Activated CD4-positive, alpha-beta T cell treated with anti-CD3 and anti-CD28 coated beads, Interleukin-2, amount 10 ng/mL, durations not matched to agents 24 days and 14 days (primary cell): ENCODE measurements around the gene ACE. TPM values are rescaled to one million over a fixed set of nuclear protein-coding genes. Genes with fewer than 3 reads are reported as not detected.

Experiments
- DNase-seq: peaks from one replicate; pipeline ENCODE4 v3.0.0; 2022
- H3K27ac Mint-ChIP-seq: one replicate; pipeline ENCODE4 v1.8.0; 2022; ENCODE audit warnings: mild to moderate bottlenecking, mixed read lengths
- H3K27me3 Mint-ChIP-seq: one replicate; pipeline ENCODE4 v1.8.0; 2022; ENCODE audit warnings: mixed read lengths
- H3K36me3 Mint-ChIP-seq: one replicate; pipeline ENCODE4 v1.8.0; 2022; ENCODE audit warnings: low read depth, mild to moderate bottlenecking, mixed read lengths
- H3K4me1 Mint-ChIP-seq: one replicate; pipeline ENCODE4 v1.8.0; 2021; ENCODE audit warnings: mixed read lengths
- H3K4me3 Mint-ChIP-seq: one replicate; pipeline ENCODE4 v1.8.0; 2022; ENCODE audit warnings: mild to moderate bottlenecking, moderate library complexity, mixed read lengths
- H3K9me3 Mint-ChIP-seq: one replicate; pipeline ENCODE4 v1.8.0; 2021; ENCODE audit warnings: mixed read lengths
- intact Hi-C: fragments of 100-400 bp; cut with micrococcal nuclease; formaldehyde crosslinking; loops from one replicate; pipeline ENCODE4 v1.15.1; 2023
- total RNA-seq: library from RNA; stranded (reverse); gene quantifications from 2 replicates; pipeline ENCODE4 v1.2.3, GENCODE V29; 2022

Gene ACE
- total RNA-seq, 1 donor from 2014 or later, result not detected

- Mint-ChIP-seq H3K9me3 (no peaks in the 10 kb centered on the region), H3K36me3 (no peaks in the 10 kb centered on the region), H3K4me1 (peaks cover 2% of the 10 kb centered on the region), H3K27ac (no peak overlapping the region), H3K4me3 (no peak overlapping the region), H3K27me3 (peaks cover 13% of the 10 kb centered on the region)
- intact Hi-C loops, result loop anchor here (1.0 kb wide), 1 partner anchor 46 kb away; no protein-coding TSS in a partner anchor
- no peak for DNase-seq
Observed at GRCh38 chr17:63543822-63544420, 67.1 kb downstream of the ACE start.

GRCh38 chr17:63544467-63545301 is 67.8 kb downstream of the ACE start:
- Mint-ChIP-seq H3K36me3 (no peaks in the 10 kb centered on the region), H3K4me3 (no peak overlapping the region), H3K4me1 (peaks cover 3% of the 10 kb centered on the region), H3K27me3 (peaks cover 6% of the 10 kb centered on the region), H3K27ac (no peak overlapping the region), H3K9me3 (no peaks in the 10 kb centered on the region)
- intact Hi-C loops, result loop anchor here (1.0 kb wide), 1 partner anchor 46 kb away; no protein-coding TSS in a partner anchor
- no peak for DNase-seq

GRCh38 chr17:63546308-63547082 is 69.6 kb downstream of the ACE start:
- H3K9me3 Mint-ChIP-seq, result no peaks in the 10 kb centered on the region
- H3K4me3 Mint-ChIP-seq, result no peak overlapping the region
- H3K27ac Mint-ChIP-seq, result no peak overlapping the region
- no peaks in the 10 kb centered on the region for H3K27me3 Mint-ChIP-seq
- H3K4me1 Mint-ChIP-seq, result peaks cover 10% of the 10 kb centered on the region
- no peak for DNase-seq
- peaks cover 3% of the 10 kb centered on the region for H3K36me3 Mint-ChIP-seq
- intact Hi-C loops, result no loop called here

- no peak for DNase-seq
- Mint-ChIP-seq H3K27me3 (no peaks in the 10 kb centered on the region), H3K36me3 (peaks cover 5% of the 10 kb centered on the region), H3K4me1 (peaks cover 14% of the 10 kb centered on the region), H3K9me3 (no peaks in the 10 kb centered on the region), H3K4me3 (no peak overlapping the region), H3K27ac (no peak overlapping the region)
- intact Hi-C loops, result no loop called here
Observed at GRCh38 chr17:63547083-63547523, 70.2 kb downstream of the ACE start.

Other genes with a start within 250 kb of the ACE start
- 1.7 and 2.0 TPM in 2 replicates for gene CYB561, start 30.8 kb upstream of the ACE start, total RNA-seq
- not detected in 2 replicates for gene KCNH6, start 46.3 kb downstream of the ACE start, total RNA-seq
- 113 and 115 TPM in 2 replicates for gene DCAF7, start 73.4 kb downstream of the ACE start, total RNA-seq
- gene TACO1, start 123.8 kb downstream of the ACE start, total RNA-seq, result 27.4 and 27.9 TPM in 2 replicates
- 26.2 and 26.7 TPM in 2 replicates for gene MAP3K3, start 145.4 kb downstream of the ACE start, total RNA-seq
- 202 and 204 TPM in 2 replicates for gene LIMD2, start 223.1 kb downstream of the ACE start, total RNA-seq